HEK293 (cell line): ENCODE data around the gene CFH.

Source experiments
- CTCF ChIA-PET: fragments of 350-600 bp; formaldehyde crosslinking; extraction: SDS; loops from one replicate; lab custom pipeline; 2021; ENCODE audit warnings: antibody characterized with exemption; lab: Yijun Ruan, JAX
- POLR2A ChIA-PET: fragments of 300-600 bp; formaldehyde crosslinking; extraction: SDS; loops from one replicate; lab custom pipeline; 2020; ENCODE audit warnings: antibody characterized with exemption, inconsistent platforms; lab: Yijun Ruan, JAX
- H3K27ac ChIP-seq: fragments of 200-500 bp; sonication (Bioruptor generic); 2 replicates; pipeline ENCODE4 v1.5.1; 2014; ENCODE audit warnings: low read depth, low read length, control low read depth, inconsistent platforms; ENCODE audit errors: extremely low read depth
- H3K36me3 ChIP-seq, 2 experiments: fragments of 200-500 bp in 1 of 2; sonication (Bioruptor generic) in 1 of 2; 1 replicate in 1 of 2; 2 replicates in 1 of 2; pipeline ENCODE4 v1.5.1; 2014 to 2017; ENCODE audit warnings: inconsistent platforms in 2 of 2, low read length in 2 of 2; ENCODE audit not compliant: control insufficient read depth in 2 of 2, insufficient read depth in 1 of 2
- H3K4me1 ChIP-seq: fragments of 200-500 bp; sonication (Bioruptor generic); 2 replicates; pipeline ENCODE4 v1.5.1; 2014; ENCODE audit warnings: mild to moderate bottlenecking, low read length, inconsistent platforms; ENCODE audit not compliant: control insufficient read depth, insufficient read depth
- H3K4me3 ChIP-seq: 2 replicates; pipeline ENCODE4 v1.5.1; 2011; ENCODE audit warnings: low read depth, mild to moderate bottlenecking, control low read depth, low read length, moderate library complexity
- H3K9me3 ChIP-seq: fragments of 200-500 bp; sonication (Bioruptor generic); 2 replicates; pipeline ENCODE4 v1.5.1; 2014; ENCODE audit warnings: low read depth, low read length, inconsistent platforms; ENCODE audit not compliant: control insufficient read depth, insufficient read depth
- GFI1B ChIP-seq: fragments of 450-650 bp; formaldehyde crosslinking; IDR thresholded peaks from 2 replicates; pipeline ENCODE4 v1.5.1; 2016; ENCODE audit warnings: missing biosample characterization, missing genetic modification characterization
- TSHZ1 ChIP-seq: fragments of 450-650 bp; formaldehyde crosslinking; IDR thresholded peaks from 2 replicates; pipeline ENCODE4 v1.5.1; 2016; ENCODE audit warnings: missing biosample characterization, missing genetic modification characterization, borderline replicate concordance
- WT1 ChIP-seq: fragments of 450-650 bp; formaldehyde crosslinking; IDR thresholded peaks from 2 replicates; pipeline ENCODE4 v1.5.1; 2016; ENCODE audit warnings: missing biosample characterization, missing genetic modification characterization
- ZBTB17 ChIP-seq: fragments of 450-650 bp; formaldehyde crosslinking; IDR thresholded peaks from 2 replicates; pipeline ENCODE4 v1.5.1; 2016; ENCODE audit warnings: missing biosample characterization, missing genetic modification characterization
- ZBTB6 ChIP-seq: fragments of 450-650 bp; formaldehyde crosslinking; IDR thresholded peaks from 2 replicates; pipeline ENCODE4 v1.5.1; 2017; ENCODE audit warnings: missing biosample characterization, missing genetic modification characterization
- ZNF114 ChIP-seq: fragments of 450-650 bp; formaldehyde crosslinking; IDR thresholded peaks from 2 replicates; pipeline ENCODE4 v1.5.0; 2017; ENCODE audit warnings: missing biosample characterization, missing genetic modification characterization
- ZNF133 ChIP-seq: fragments of 450-650 bp; formaldehyde crosslinking; IDR thresholded peaks from 2 replicates; pipeline ENCODE4 v1.5.1; 2016; ENCODE audit warnings: missing biosample characterization, missing genetic modification characterization
- ZNF146 ChIP-seq: fragments of 450-650 bp; formaldehyde crosslinking; IDR thresholded peaks from 2 replicates; pipeline ENCODE4 v1.5.1; 2016; ENCODE audit warnings: missing biosample characterization, missing genetic modification characterization
- ZNF169 ChIP-seq: fragments of 450-650 bp; formaldehyde crosslinking; IDR thresholded peaks from 2 replicates; pipeline ENCODE4 v1.5.1; 2016; ENCODE audit warnings: missing biosample characterization, missing genetic modification characterization
- ZNF266 ChIP-seq: fragments of 450-650 bp; formaldehyde crosslinking; IDR thresholded peaks from 2 replicates; pipeline ENCODE4 v1.5.1; 2016; ENCODE audit warnings: missing biosample characterization, missing genetic modification characterization, low read depth
- ZNF350 ChIP-seq: fragments of 450-650 bp; formaldehyde crosslinking; IDR thresholded peaks from 2 replicates; pipeline ENCODE4 v1.5.0; 2017; ENCODE audit warnings: missing biosample characterization, mild to moderate bottlenecking, missing genetic modification characterization
- ZNF354C ChIP-seq: fragments of 450-650 bp; formaldehyde crosslinking; IDR thresholded peaks from 2 replicates; pipeline ENCODE4 v1.5.1; 2016; ENCODE audit warnings: missing biosample characterization, missing genetic modification characterization, low read depth, borderline replicate concordance
- ZNF398 ChIP-seq: fragments of 450-650 bp; formaldehyde crosslinking; IDR thresholded peaks from 2 replicates; pipeline ENCODE4 v1.5.1; 2017; ENCODE audit warnings: missing biosample characterization, missing genetic modification characterization
- ZNF488 ChIP-seq: fragments of 450-650 bp; formaldehyde crosslinking; IDR thresholded peaks from 2 replicates; pipeline ENCODE4 v1.5.1; 2016; ENCODE audit warnings: missing biosample characterization, missing genetic modification characterization
- ZNF501 ChIP-seq: fragments of 450-650 bp; formaldehyde crosslinking; IDR thresholded peaks from 2 replicates; pipeline ENCODE4 v1.5.1; 2016; ENCODE audit warnings: missing biosample characterization, missing genetic modification characterization
- ZNF510 ChIP-seq: fragments of 450-650 bp; formaldehyde crosslinking; IDR thresholded peaks from 2 replicates; pipeline ENCODE4 v1.5.1; 2018; ENCODE audit warnings: mild to moderate bottlenecking, missing genetic modification characterization, missing biosample characterization; ENCODE audit not compliant: insufficient replicate concordance
- ZNF514 ChIP-seq: fragments of 450-650 bp; formaldehyde crosslinking; IDR thresholded peaks from 2 replicates; pipeline ENCODE4 v1.5.1; 2016; ENCODE audit warnings: missing biosample characterization, missing genetic modification characterization
- ZNF544 ChIP-seq: fragments of 450-650 bp; formaldehyde crosslinking; IDR thresholded peaks from 2 replicates; pipeline ENCODE4 v1.5.0; 2017; ENCODE audit warnings: missing biosample characterization, missing genetic modification characterization
- ZNF621 ChIP-seq: fragments of 450-650 bp; formaldehyde crosslinking; IDR thresholded peaks from 2 replicates; pipeline ENCODE4 v1.5.1; 2017; ENCODE audit warnings: missing biosample characterization, missing genetic modification characterization
- ZNF629 ChIP-seq: fragments of 450-650 bp; formaldehyde crosslinking; IDR thresholded peaks from 2 replicates; pipeline ENCODE4 v1.5.1; 2017; ENCODE audit warnings: missing biosample characterization, missing genetic modification characterization
- ZNF660 ChIP-seq: fragments of 450-650 bp; IDR thresholded peaks from 2 replicates; pipeline ENCODE4 v1.5.1; 2018; ENCODE audit warnings: missing biosample characterization, mild to moderate bottlenecking, missing genetic modification characterization
- ZNF670 ChIP-seq: fragments of 450-650 bp; formaldehyde crosslinking; IDR thresholded peaks from 2 replicates; pipeline ENCODE4 v1.5.1; 2016; ENCODE audit warnings: missing biosample characterization, missing genetic modification characterization, low read depth
- ZNF785 ChIP-seq: fragments of 450-650 bp; formaldehyde crosslinking; IDR thresholded peaks from 2 replicates; pipeline ENCODE4 v1.5.1; 2016; ENCODE audit warnings: missing biosample characterization, missing genetic modification characterization
- ZNF792 ChIP-seq: fragments of 450-650 bp; formaldehyde crosslinking; IDR thresholded peaks from 2 replicates; pipeline ENCODE4 v1.5.1; 2016; ENCODE audit warnings: missing biosample characterization, missing genetic modification characterization

Gene CFH

GRCh38 chr1:196667131-196667530, 15.3 kb downstream of the CFH start:
- CTCF ChIA-PET: no interaction called here
- H3K4me3 ChIP-seq: no peak overlapping the region
- no peaks in the 10 kb centered on the region for H3K9me3 ChIP-seq

GRCh38 chr1:196669051-196669450, 17.2 kb downstream of the CFH start:
- POLR2A ChIA-PET: no interaction called here
- CTCF ChIA-PET: no interaction called here

More at GRCh38 chr1:196667131-196667530, 15.3 kb downstream of the CFH start:
- Histone ChIP-seq H3K36me3 (no peaks in the 10 kb centered on the region), H3K27ac (no peak overlapping the region), H3K4me1 (no peaks in the 10 kb centered on the region)
- TF ChIP-seq ZNF266 (no peak), ZNF133 (tag by site-specific recombination) (peak; percentile 75; the same call in 1 of the 2 replicates)
- POLR2A ChIA-PET: no interaction called here

GRCh38 chr1:196669693-196670092, 17.9 kb downstream of the CFH start:
- H3K4me3 ChIP-seq: no peak overlapping the region
- POLR2A ChIA-PET: no interaction called here
- CTCF ChIA-PET: no interaction called here

More at GRCh38 chr1:196669051-196669450, 17.2 kb downstream of the CFH start:
- TF ChIP-seq ZNF670 (tag by site-specific recombination): no peak
- no peak for TF ChIP-seq ZNF785 (tag by site-specific recombination)
- TF ChIP-seq ZNF169 (tag by site-specific recombination): no peak
- TF ChIP-seq ZBTB17 (tag by site-specific recombination): no peak
- no peak for TF ChIP-seq ZBTB6 (tag by site-specific recombination)
- TF ChIP-seq ZNF354C (tag by site-specific recombination): no peak
- no peak for TF ChIP-seq ZNF146
- TF ChIP-seq ZNF629 (tag by site-specific recombination): no peak
- no peak for TF ChIP-seq ZNF514
- H3K4me1 ChIP-seq: no peaks in the 10 kb centered on the region
- H3K9me3 ChIP-seq: no peaks in the 10 kb centered on the region
- no peaks in the 10 kb centered on the region for H3K36me3 ChIP-seq
- H3K27ac ChIP-seq: no peak overlapping the region
- H3K4me3 ChIP-seq: no peak overlapping the region

DNA sequence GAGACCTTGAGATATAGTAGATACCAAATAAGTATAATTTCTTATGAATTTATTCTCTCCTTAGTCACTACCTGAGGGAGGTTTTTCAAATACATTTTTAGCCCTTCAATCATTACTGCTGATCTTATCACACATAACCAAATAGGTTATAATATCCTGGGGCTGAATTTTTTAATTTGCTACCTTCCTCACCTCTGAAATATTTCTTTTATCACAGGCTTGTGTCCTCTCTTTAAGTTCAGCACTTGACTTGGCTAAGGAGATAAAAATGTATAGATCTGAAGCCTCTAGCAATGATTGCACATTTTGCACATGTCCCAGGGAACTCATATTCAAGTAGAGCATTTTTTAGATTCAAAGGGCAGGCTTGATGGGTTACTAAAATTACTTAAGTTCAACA, 23.1 kb downstream of the CFH start:
- POLR2A ChIA-PET: no interaction called here
- no peaks in the 10 kb centered on the region for H3K4me1 ChIP-seq
- no peak for TF ChIP-seq ZNF621 (tag by site-specific recombination)
- TF ChIP-seq ZNF114 (tag by site-specific recombination): no peak
- TF ChIP-seq TSHZ1 (tag by site-specific recombination): no peak
- no peak for TF ChIP-seq ZNF488 (tag by site-specific recombination)
- no peak for TF ChIP-seq ZNF350
- TF ChIP-seq GFI1B: no peak
- TF ChIP-seq ZNF398 (tag by site-specific recombination): no peak
- no peaks in the 10 kb centered on the region for H3K9me3 ChIP-seq
- CTCF ChIA-PET: interaction anchor here (0.7 kb wide), 1 partner anchor 157 kb away, joined by 3 read pairs; no protein-coding TSS in a partner anchor
- no peaks in the 10 kb centered on the region for H3K36me3 ChIP-seq
- no peak overlapping the region for H3K4me3 ChIP-seq
- no peak overlapping the region for H3K27ac ChIP-seq

More at GRCh38 chr1:196669693-196670092, 17.9 kb downstream of the CFH start:
- Histone ChIP-seq H3K36me3 (no peaks in the 10 kb centered on the region), H3K4me1 (no peaks in the 10 kb centered on the region), H3K27ac (no peak overlapping the region), H3K9me3 (no peaks in the 10 kb centered on the region)
- TF ChIP-seq WT1 (no peak), ZNF501 (no peak), ZNF792 (tag by site-specific recombination) (no peak), ZNF544 (no peak), ZNF660 (no peak), ZNF510 (tag by site-specific recombination) (no peak)
